HUES6 (cell line): ENCODE data around the gene PPDPF.

Experiments used
- H3K27ac ChIP-seq: 2 replicates; pipeline ENCODE4 v1.7.0; 2013; ENCODE audit warnings: low read depth, mild to moderate bottlenecking, low read length, inconsistent platforms
- H3K27me3 ChIP-seq: 2 replicates; pipeline ENCODE4 v1.6.1; 2013; ENCODE audit warnings: low read length; ENCODE audit not compliant: control insufficient read depth, insufficient read depth
- H3K36me3 ChIP-seq: 2 replicates; pipeline ENCODE4 v1.6.1; 2013; ENCODE audit warnings: low read length; ENCODE audit not compliant: control insufficient read depth, insufficient read depth
- H3K4me1 ChIP-seq: 2 replicates; pipeline ENCODE4 v1.6.1; 2013; ENCODE audit warnings: low read length; ENCODE audit not compliant: control insufficient read depth, insufficient read depth
- H3K4me3 ChIP-seq: 2 replicates; pipeline ENCODE4 v1.5.1; 2013; ENCODE audit warnings: low read depth, low read length
- H3K9ac ChIP-seq: one replicate; pipeline ENCODE4 v1.6.1; 2013; ENCODE audit warnings: mild to moderate bottlenecking, low read length
- H3K9me3 ChIP-seq: 2 replicates; pipeline ENCODE4 v1.6.1; 2013; ENCODE audit warnings: low read depth, low read length; ENCODE audit not compliant: control insufficient read depth, insufficient read depth

The PPDPF gene

DNA sequence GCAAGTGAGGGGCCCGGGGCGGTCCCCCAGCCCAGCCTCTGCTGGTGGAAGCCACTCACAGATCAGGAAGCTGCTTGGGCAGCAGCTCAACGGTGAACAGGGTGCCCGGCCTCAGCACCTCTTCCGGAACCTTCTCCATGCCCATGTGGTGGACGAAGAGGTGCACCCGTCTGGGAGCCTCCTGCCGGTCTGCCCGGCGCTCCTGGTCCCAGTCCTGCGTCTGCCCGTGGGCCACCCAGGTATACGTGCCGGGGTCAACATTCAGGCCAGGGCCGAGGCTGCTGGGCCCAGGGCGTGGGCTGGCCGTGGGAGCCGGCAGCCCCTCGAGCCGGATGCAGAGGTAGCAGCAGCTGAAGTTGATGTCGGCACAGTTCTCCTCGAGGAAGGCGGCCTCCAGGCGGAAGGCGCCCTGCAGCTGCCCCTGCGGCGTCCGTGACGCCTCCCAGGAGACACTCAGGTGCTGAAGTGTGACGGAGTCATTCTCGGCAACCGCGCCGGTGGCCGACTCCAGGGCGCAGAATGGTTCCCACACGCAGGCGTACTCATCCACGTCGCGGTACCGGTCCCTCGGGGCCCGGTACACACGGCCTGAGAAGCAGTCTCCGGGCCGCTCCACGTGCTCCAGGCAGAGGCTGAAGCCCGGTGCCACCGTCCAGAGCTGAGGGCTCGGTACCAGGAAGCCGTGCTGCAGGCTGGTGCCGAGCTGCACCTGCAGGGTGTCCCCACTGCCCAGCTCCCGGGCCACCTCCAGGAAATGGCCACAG is 42.1 kb downstream of the PPDPF start:
- Histone ChIP-seq H3K9me3 (no peaks in the 10 kb centered on the region), H3K4me3 (no peak overlapping the region), H3K27ac (no peak overlapping the region), H3K36me3 (peaks cover 23% of the 10 kb centered on the region), H3K4me1 (no peaks in the 10 kb centered on the region), H3K9ac (no peak overlapping the region), H3K27me3 (no peaks in the 10 kb centered on the region)

DNA sequence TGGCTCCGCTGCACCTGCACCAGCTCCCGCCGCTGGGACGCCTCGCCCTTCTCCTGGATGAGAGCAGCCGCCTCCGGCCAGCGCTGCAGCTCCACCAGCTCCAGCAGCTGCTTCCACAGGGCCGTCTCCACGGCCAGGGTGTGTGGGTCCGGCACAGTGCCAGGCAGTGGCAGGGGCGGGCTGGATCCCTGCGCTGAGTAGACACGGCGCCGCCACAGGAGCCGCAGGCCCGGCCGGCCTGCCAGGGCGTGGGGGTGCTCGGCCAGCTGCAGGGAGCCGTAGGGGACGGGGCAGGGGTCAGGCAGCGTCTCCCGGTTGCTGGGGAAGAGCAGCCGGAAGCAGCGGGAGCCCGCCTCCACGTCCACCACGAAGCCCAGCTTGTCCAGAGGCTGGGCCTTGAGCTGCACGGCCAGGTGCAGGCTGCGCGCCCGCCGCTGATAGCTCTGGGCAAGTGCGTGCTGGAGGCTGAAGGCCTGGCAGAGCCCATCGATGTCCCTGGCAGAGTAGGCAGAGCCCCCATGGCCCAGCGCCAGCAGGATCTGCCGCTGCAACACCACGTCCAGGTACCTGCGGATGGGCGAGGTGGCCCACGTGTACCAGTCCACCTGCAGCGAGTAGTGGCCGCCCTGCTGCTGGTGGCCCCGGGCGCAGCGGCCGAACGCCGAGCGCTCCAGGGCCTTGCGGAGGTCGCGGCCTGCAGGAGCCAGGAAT is 42.8 kb downstream of the PPDPF start:
- Histone ChIP-seq H3K9me3 (no peaks in the 10 kb centered on the region), H3K27ac (no peak overlapping the region), H3K9ac (no peak overlapping the region), H3K27me3 (no peaks in the 10 kb centered on the region), H3K36me3 (peaks cover 23% of the 10 kb centered on the region), H3K4me1 (no peaks in the 10 kb centered on the region), H3K4me3 (no peak overlapping the region)

DNA sequence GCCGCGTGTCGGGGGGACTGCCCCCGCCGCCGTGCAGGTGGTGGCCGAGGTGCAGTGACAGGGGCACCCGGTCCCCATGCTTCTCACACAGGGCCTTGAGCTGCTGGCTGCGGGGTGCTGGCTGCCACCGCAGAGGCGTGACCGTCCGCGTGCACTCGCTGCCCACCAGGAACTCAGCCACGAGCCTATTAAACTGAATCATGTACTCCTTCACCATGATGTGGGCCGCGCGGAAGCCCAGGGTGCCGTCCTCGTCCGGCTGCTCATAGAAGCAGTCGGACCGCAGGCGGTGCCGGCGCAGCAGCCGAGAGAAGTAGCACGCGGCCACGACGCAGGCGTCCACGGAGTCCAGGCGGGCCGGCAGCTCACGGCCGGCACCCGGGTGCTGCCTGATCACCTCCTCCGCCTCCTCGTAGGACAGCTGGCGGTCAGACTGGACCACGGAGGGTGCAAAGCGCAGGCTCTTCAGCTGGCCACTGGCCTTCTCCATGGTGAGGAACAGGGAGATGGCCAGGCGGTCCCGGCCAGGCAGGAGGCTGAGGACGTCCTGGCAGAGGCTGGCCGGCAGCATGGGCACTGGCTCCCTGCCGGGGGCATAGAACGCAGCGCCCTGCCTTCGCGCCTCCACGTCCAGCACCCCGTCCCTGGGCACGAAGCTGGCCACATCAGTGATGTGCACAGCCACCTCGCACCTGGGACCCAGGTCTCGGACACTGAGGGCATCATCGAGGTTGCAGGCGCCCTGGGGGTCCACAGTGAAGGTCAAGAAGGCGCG is 43.7 kb downstream of the PPDPF start:
- Histone ChIP-seq H3K4me1 (no peaks in the 10 kb centered on the region), H3K4me3 (no peak overlapping the region), H3K9ac (no peak overlapping the region), H3K27ac (no peak overlapping the region), H3K27me3 (no peaks in the 10 kb centered on the region), H3K9me3 (no peaks in the 10 kb centered on the region), H3K36me3 (peaks cover 23% of the 10 kb centered on the region)

DNA sequence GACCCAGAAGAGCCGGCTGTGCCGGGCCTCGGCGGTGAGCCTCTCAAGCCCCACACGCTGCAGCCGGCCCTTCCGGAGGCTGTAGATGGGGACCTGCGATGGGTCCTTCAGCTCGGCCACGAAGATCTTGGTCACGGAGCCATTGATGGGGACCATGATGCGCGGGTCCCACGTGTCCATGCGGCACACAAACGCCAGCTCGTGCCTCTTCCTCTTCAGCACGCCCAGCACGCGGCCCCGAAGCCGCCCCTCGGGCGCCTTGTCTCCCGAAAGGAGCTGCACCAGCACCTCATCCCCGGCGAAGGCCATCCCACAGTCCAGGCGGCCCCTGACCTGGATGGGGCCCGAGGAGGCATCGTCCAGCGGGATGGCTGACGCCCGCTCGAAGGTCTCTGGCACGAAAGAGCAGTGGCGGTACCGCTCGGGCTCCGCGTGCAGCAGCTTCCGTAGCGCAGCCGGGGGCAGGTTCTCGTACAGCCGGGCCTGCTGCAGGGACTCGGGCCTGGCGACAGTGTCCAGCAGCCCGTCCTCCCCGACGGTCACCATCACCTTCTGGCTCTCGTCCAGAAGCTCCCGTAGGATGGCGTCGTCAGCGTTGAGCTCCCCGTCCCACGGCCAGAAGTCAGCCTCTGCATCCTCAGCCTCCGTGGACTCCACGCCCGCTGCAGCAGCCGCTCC is 44.6 kb downstream of the PPDPF start:
- Histone ChIP-seq H3K36me3 (peaks cover 24% of the 10 kb centered on the region), H3K9ac (no peak overlapping the region), H3K4me1 (no peaks in the 10 kb centered on the region), H3K9me3 (no peaks in the 10 kb centered on the region), H3K4me3 (no peak overlapping the region), H3K27ac (no peak overlapping the region), H3K27me3 (no peaks in the 10 kb centered on the region)

DNA sequence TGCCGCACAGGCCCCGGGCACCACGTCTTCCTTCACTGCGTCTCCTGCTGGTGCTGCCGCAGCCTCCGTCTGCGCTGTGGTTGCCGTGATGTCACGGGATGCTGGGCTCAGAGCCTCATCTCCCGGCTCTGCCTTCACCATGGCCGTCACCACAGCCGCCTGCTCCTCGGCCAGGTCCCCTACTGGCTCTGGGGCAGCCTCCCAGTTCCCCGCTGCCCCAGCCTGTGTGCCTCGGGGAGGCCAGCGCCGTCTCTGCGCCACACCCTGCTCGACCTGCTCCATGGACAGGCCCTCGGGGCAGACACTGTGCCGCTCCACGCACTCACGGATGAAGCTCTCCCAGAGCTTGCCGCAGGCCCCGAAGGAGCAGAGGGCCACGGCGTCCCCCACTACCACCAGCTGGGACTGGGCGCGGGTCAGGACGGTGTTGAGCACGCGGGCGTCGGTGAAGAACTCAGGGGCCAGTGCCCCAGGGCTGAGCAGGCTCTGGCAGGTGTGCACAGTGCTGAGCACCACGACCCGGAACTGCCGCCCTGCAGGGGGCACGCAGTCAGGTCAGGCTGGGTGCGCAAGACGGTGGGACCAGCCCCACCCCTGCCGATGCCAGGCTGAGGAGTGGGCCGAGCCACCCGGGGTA is 45.3 kb downstream of the PPDPF start:
- H3K36me3 ChIP-seq = peaks cover 23% of the 10 kb centered on the region
- H3K27ac ChIP-seq = no peak overlapping the region
- no peaks in the 10 kb centered on the region for H3K27me3 ChIP-seq
- H3K9ac ChIP-seq = no peak overlapping the region
- no peak overlapping the region for H3K4me3 ChIP-seq
- H3K9me3 ChIP-seq = no peaks in the 10 kb centered on the region
- H3K4me1 ChIP-seq = no peaks in the 10 kb centered on the region

DNA sequence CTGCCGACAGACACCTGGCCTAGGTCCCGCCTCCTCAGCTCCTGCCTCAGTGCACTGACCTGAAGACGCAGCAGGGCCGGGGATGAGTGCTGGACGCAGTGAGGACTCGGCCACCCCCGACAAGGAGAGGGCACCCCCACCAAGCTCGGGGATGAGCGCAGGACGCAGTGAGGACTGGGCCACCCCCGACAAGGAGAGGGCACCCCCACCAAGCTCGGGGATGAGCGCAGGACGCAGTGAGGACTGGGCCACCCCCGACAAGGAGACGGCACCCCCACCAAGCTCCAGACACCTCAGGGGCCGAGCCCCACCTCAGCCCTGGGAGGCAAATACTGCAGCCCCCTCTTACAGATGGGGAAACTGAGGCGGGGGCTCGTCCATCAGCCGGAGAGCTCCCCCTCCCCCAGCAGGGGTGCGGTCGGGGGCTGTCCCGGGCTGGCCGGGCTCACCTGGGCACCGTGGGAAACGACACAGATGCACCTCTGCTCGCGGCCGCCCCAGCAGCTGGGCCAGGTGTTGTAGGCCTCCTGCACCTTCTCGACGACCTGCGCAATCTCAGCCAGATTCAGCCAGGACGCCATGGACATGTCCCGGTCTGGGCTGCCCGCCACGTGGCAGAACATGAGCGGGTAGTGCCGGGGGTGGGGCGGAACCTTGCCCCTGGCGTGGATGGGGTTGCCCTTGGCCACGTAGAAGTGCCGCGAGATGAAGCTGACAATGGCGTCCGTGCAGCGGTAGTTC is 46.0 kb downstream of the PPDPF start:
- Histone ChIP-seq H3K4me1 (no peaks in the 10 kb centered on the region), H3K27me3 (no peaks in the 10 kb centered on the region), H3K9ac (no peak overlapping the region), H3K4me3 (no peak overlapping the region), H3K9me3 (no peaks in the 10 kb centered on the region), H3K36me3 (peaks cover 16% of the 10 kb centered on the region), H3K27ac (no peak overlapping the region)

DNA sequence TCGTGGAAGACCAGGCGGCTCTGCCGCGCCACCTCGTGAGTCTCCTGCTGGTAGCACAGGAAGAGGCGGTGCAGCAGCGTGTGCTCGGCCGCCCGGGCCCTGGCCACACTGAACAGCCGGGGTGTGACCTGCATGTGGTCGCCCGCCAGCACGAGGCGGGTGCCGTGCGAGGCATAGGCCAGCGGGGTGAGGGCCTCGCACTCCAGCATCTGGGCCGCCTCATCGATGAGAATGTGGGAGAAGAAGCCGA is 46.5 kb downstream of the PPDPF start:
- H3K36me3 ChIP-seq = peaks cover 16% of the 10 kb centered on the region
- no peak overlapping the region for H3K27ac ChIP-seq
- no peaks in the 10 kb centered on the region for H3K9me3 ChIP-seq
- no peaks in the 10 kb centered on the region for H3K4me1 ChIP-seq
- H3K9ac ChIP-seq = no peak overlapping the region
- no peak overlapping the region for H3K4me3 ChIP-seq
- no peaks in the 10 kb centered on the region for H3K27me3 ChIP-seq

DNA sequence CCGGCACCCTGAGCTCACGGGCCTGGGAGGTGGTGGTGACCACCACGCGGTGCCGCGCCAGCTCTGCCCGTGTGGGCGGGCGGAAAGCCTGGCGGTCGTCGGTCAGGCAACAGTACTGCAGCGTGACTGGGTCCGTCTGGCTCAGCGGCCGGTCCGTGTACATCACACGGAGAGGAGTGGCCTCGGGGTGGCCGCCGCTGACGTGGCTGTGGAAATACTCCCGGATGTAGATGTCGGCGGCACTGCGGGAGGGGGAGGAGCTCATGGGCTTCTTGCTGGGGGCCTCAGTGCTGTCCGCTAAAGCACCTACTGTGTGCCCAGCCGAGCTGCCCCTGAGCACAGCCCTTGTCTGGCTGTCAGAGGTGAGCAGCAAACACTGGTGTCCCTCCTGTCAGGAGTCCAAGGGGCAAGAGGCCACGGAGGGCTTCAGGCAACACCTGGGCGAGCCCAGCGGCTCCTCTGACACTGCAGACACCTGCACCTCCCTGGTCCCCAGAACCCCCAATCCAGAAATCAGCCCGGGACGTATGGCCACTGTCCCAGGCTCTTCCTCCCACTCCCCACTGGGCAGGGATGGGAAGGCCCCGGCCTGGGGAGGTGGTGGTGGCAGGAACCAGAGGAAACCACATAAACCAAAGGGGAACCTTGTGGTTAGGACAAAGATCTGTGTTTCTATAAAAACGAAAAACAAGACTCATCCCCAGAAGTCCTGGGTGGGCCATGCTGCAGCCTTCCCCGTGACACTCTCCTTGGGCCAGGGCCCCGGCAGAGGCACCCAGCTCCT is 47.0 kb downstream of the PPDPF start:
- Histone ChIP-seq H3K4me1 (no peaks in the 10 kb centered on the region), H3K27ac (no peak overlapping the region), H3K9me3 (no peaks in the 10 kb centered on the region), H3K27me3 (no peaks in the 10 kb centered on the region), H3K9ac (no peak overlapping the region), H3K36me3 (peaks cover 16% of the 10 kb centered on the region), H3K4me3 (no peak overlapping the region)

DNA sequence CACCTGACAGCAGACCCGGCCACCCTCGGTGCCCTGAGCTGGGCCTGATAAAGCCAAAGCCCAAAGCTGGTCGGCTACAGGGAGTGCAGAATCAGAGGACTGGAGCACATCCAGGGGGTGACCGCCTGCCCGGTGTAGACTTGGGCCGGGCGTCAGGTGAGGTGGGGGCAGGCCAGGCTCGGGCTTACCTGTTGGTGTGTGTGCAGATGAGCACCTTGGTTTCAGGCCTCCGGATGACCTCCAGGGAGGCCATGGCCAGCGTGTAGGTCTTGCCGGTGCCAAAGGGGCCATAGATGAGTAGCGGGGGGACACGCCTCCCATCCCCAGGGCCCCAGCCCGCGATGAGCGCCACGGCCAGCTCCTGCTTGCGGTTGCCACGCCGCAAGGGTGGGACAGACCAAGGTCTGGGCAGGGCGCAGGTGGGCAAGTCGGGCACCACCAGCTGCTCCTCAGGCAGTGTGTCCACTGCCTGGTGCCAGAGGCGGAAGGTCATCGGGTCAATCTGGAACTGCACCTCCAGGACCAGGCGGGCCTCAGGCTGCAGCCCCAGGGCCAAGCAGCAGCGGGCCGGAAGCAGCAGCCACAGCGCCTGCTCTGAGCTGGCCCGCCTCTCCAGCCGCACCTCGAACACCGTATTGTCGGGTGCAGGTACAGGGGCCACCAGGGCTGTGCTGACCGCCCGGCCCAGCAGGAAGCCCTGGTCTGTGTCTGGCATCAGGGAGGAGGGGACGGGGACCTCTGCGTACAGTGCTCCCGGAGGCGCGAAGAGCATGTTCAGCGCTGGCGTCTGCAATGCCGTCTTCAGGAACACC is 47.8 kb downstream of the PPDPF start:
- Histone ChIP-seq H3K4me3 (no peak overlapping the region), H3K9ac (no peak overlapping the region), H3K27ac (no peak overlapping the region), H3K9me3 (no peaks in the 10 kb centered on the region), H3K36me3 (peaks cover 15% of the 10 kb centered on the region), H3K4me1 (no peaks in the 10 kb centered on the region; the same call in 1 of the 2 replicates), H3K27me3 (no peaks in the 10 kb centered on the region)
